PFSK-1 (cell line): Measurements from ENCODE around the gene SOX14.

Experiments used
- FOXP2 ChIP-seq: optimal IDR thresholded peaks from 2 replicates; pipeline ENCODE3; 2011; ENCODE audit warnings: borderline replicate concordance, control low read depth, inconsistent platforms; ENCODE audit not compliant: insufficient read depth; ENCODE audit errors: extremely low read length, extremely low read depth
- POLR2AphosphoS5 ChIP-seq: IDR thresholded peaks from 2 replicates; pipeline ENCODE4 v1.6.1; 2012; ENCODE audit warnings: low read depth, mild to moderate bottlenecking, control low read depth, low read length, moderate library complexity
- SIN3A ChIP-seq: IDR thresholded peaks from 2 replicates; pipeline ENCODE4 v1.6.1; 2012; ENCODE audit warnings: mild to moderate bottlenecking, low read length, moderate library complexity, borderline replicate concordance; ENCODE audit not compliant: insufficient read depth
- TAF1 ChIP-seq: IDR thresholded peaks from 2 replicates; pipeline ENCODE4 v1.6.1; 2012; ENCODE audit warnings: low read length, control low read depth, borderline replicate concordance; ENCODE audit not compliant: insufficient read depth
- TF ChIP-seq, protein P1 (sequence below), 2 experiments: IDR thresholded peaks; 2 replicates each; pipeline versions ENCODE4 v1.6.1 to v1.8.0; 2011 to 2012; ENCODE audit warnings: low read depth in 2 of 2, low read length in 2 of 2, control low read depth in 1 of 2, inconsistent platforms in 1 of 2, mild to moderate bottlenecking in 1 of 2, moderate library complexity in 1 of 2; ENCODE audit not compliant: insufficient read depth in 1 of 2

The SOX14 gene

DNA sequence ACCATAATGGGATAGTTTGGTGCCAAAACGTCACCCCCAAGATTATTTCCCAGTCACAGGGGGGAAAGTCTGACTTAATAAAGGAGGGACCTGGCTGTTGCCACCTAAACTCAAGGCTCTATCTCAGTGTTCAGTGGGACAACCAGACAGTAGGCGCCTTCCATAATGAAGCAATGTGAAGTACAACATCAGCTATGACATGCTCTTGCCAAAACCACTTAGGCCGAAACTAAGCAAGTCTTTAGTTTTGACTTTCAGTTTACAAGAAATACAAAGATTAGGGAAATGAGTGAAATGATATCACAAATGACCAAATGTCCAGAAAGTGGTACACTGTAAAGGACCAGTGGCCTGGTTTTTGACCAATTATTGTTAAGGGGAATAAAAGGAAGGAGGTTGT is 32.9 kb downstream of the SOX14 start:
- TF ChIP-seq POLR2AphosphoS5: no peak
- TF ChIP-seq FOXP2: no peak
- no peak for TF ChIP-seq SIN3A
- no peak for TF ChIP-seq TAF1
- TF ChIP-seq, protein P1, sequence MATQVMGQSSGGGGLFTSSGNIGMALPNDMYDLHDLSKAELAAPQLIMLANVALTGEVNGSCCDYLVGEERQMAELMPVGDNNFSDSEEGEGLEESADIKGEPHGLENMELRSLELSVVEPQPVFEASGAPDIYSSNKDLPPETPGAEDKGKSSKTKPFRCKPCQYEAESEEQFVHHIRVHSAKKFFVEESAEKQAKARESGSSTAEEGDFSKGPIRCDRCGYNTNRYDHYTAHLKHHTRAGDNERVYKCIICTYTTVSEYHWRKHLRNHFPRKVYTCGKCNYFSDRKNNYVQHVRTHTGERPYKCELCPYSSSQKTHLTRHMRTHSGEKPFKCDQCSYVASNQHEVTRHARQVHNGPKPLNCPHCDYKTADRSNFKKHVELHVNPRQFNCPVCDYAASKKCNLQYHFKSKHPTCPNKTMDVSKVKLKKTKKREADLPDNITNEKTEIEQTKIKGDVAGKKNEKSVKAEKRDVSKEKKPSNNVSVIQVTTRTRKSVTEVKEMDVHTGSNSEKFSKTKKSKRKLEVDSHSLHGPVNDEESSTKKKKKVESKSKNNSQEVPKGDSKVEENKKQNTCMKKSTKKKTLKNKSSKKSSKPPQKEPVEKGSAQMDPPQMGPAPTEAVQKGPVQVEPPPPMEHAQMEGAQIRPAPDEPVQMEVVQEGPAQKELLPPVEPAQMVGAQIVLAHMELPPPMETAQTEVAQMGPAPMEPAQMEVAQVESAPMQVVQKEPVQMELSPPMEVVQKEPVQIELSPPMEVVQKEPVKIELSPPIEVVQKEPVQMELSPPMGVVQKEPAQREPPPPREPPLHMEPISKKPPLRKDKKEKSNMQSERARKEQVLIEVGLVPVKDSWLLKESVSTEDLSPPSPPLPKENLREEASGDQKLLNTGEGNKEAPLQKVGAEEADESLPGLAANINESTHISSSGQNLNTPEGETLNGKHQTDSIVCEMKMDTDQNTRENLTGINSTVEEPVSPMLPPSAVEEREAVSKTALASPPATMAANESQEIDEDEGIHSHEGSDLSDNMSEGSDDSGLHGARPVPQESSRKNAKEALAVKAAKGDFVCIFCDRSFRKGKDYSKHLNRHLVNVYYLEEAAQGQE (IDR thresholded peaks at IDR 0.05; ENCODE audit: insufficient read depth in 1 of 2, low read depth in 2 of 2, low read length in 2 of 2): no peak

DNA sequence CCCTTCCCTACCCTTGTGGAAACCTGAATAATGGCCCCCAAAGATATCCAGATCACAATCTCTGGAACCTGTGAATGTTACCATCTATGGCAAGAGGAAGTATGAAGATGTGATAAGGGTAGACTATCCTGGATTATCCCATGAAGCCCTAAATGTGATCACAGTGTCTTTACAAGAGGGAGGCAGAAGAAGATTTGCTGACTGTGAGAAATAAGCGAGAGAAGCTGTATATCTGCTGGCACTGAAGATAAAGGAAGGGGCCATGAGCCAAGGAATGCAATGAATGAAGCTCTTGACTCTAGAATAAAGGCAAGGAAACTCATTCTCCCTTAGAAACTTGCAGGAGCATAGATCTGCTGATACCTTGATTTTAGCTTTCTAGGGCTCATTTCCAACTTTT is 39.1 kb downstream of the SOX14 start:
- TF ChIP-seq TAF1: no peak
- no peak for TF ChIP-seq POLR2AphosphoS5
- no peak for TF ChIP-seq FOXP2
- TF ChIP-seq SIN3A: no peak
- TF ChIP-seq, protein P1 (IDR thresholded peaks at IDR 0.05; ENCODE audit: insufficient read depth in 1 of 2, low read depth in 2 of 2, low read length in 2 of 2): no peak

DNA sequence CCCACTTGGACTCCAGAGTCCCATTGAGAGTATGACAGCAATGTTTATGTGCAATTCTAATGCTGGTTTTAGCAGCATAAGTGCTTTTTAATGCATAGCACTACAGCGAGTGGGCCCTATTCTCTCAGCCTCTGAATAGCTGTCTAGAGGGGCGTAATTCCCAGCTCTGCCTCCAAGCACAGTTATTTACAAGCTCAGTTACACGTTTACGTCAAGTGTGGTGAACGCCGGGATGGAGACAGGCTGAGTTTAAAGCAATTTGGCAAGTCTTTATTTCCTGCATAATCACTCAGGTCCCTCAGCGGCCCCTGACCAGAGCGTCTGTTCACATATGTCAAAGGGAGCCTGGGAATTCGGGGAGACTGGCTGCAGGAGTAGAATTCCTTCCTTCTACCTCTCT is 43.9 kb downstream of the SOX14 start:
- TF ChIP-seq SIN3A: no peak
- TF ChIP-seq, protein P1 (IDR thresholded peaks at IDR 0.05; ENCODE audit: insufficient read depth in 1 of 2, low read depth in 2 of 2, low read length in 2 of 2): no peak
- TF ChIP-seq FOXP2: no peak
- no peak for TF ChIP-seq POLR2AphosphoS5
- TF ChIP-seq TAF1: no peak

DNA sequence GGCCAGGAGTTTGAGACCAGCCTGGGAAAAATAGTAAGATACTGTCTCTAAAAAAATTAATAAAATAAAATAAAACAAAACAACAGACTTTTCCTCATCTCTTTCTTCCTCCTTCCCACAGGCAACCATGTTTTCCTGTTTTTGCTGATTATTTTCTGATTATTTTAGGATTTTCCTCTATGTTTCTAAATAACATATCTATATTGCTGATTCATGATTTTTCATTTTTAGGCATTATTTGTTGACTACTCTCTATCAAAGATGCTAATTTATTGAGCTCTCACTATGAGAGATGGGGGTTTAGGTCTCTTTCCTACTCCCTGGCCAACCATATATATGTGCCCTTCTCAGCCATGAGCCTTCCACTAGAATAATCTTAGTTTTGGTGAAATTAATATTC is 45.4 kb downstream of the SOX14 start:
- TF ChIP-seq SIN3A (no peak), TAF1 (no peak), POLR2AphosphoS5 (no peak), FOXP2 (no peak)
- TF ChIP-seq, protein P1 (IDR thresholded peaks at IDR 0.05; ENCODE audit: insufficient read depth in 1 of 2, low read depth in 2 of 2, low read length in 2 of 2): no peak

DNA sequence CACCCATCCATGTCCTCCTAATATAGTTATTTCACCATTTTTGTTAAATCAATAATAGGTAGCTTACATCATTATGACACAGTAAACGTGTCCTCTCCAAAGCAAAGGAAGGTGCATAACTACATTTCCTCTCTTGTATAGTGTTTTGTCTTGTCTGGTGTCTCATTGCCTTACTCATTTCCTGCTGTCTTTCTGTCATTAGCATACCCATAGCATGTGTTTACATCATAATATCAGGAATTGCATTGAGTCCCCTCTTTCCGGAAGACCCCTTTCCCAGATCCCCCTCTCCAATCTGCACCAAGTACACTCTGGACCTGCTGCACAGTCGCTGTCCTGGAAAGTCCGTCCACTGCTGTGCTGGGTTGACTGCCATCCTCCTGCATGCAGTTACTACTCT is 47.9 kb downstream of the SOX14 start:
- TF ChIP-seq POLR2AphosphoS5: no peak
- no peak for TF ChIP-seq FOXP2
- no peak for TF ChIP-seq SIN3A
- TF ChIP-seq TAF1: no peak
- TF ChIP-seq, protein P1 (IDR thresholded peaks at IDR 0.05; ENCODE audit: insufficient read depth in 1 of 2, low read depth in 2 of 2, low read length in 2 of 2): no peak
